GM18517 (cell line): ENCODE results near the gene MYL12A.
A peak's percentile ranks its signal among the peaks of the same experiment; 100 is the strongest.
"Not testable (repeated sequence)": the region's sequence is repeated elsewhere in the genome, so short reads cannot be mapped to it uniquely, and the experiment has no call there.

Source experiments
- ATAC-seq: cut with Tn5 transposase; IDR thresholded peaks from one replicate; pipeline ENCODE4 v1.9.1; 2021; ENCODE audit warnings: mild to moderate bottlenecking, moderate library complexity; ENCODE audit not compliant: unreplicated experiment

The MYL12A gene

GRCh38 chr18:3247240-3248061, at the start of gene MYL12A:
TSS of gene MYL12A (plus strand) at chr18:3247801. CDS start at chr18:3253248, 5,447 bp downstream.
- ATAC-seq: peak; percentile 80

GRCh38 chr18:3198260-3198860, 49.2 kb upstream of the MYL12A start:
- not testable (repeated sequence) for ATAC-seq

- ATAC-seq: no peak
Measured at GRCh38 chr18:3199942-3200645, 47.5 kb upstream of the MYL12A start.

GRCh38 chr18:3205239-3205638, 42.4 kb upstream of the MYL12A start:
- ATAC-seq: no peak

GRCh38 chr18:3207565-3207964, 40.0 kb upstream of the MYL12A start:
- ATAC-seq: no peak

- peak; percentile 94 for ATAC-seq
Measured at GRCh38 chr18:3209859-3210569, 37.6 kb upstream of the MYL12A start.

- ATAC-seq: no peak
Measured at GRCh38 chr18:3211236-3211992, 36.2 kb upstream of the MYL12A start.

- ATAC-seq: no peak
Measured at GRCh38 chr18:3212657-3213056, 34.9 kb upstream of the MYL12A start.

- ATAC-seq: no peak
Measured at GRCh38 chr18:3213300-3214059, 34.1 kb upstream of the MYL12A start.

- ATAC-seq: no peak
Measured at GRCh38 chr18:3214855-3215637, 32.6 kb upstream of the MYL12A start.

- no peak for ATAC-seq
Measured at GRCh38 chr18:3216987-3217386, 30.6 kb upstream of the MYL12A start.

GRCh38 chr18:3217948-3218647, 29.5 kb upstream of the MYL12A start:
- no peak for ATAC-seq

GRCh38 chr18:3218819-3219218, 28.8 kb upstream of the MYL12A start:
- no peak for ATAC-seq

- ATAC-seq: no peak
Measured at GRCh38 chr18:3219241-3219630, 28.4 kb upstream of the MYL12A start.

GRCh38 chr18:3219631-3220335, 27.8 kb upstream of the MYL12A start, which contains the start of gene MYOM1:
TSS of gene MYOM1 (minus strand) at chr18:3219968. CDS start at chr18:3215223, 4,745 bp downstream.
- no peak for ATAC-seq

- not testable (repeated sequence) for ATAC-seq
Measured at GRCh38 chr18:3220868-3221267, 26.7 kb upstream of the MYL12A start.

GRCh38 chr18:3221496-3221895, 26.1 kb upstream of the MYL12A start:
- ATAC-seq: no peak

GRCh38 chr18:3223356-3223755, 24.2 kb upstream of the MYL12A start:
- no peak for ATAC-seq
